Measurements from ENCODE around the gene OR10J4. TPM values are rescaled to one million over a fixed set of nuclear protein-coding genes. Genes with fewer than 3 reads are reported as not detected.

OR10J4 gene
- not detected in 2 replicates for total RNA-seq

GRCh38 chr1:159431904-159432303 is at the start of gene OR10J4:
Gene OR10J4, plus strand, starts transcription at chr1:159432204.

GRCh38 chr1:159439422-159439821 is 7.4 kb downstream of the OR10J4 start, which contains the start of gene OR10J1:
Gene OR10J1, plus strand, starts transcription at chr1:159439722. Its CDS starts 70 bp downstream, at chr1:159439792.

Other genes starting within 250 kb of the OR10J4 start
- 0.18 and 0.75 TPM in 2 replicates for gene ACKR1, start 227.3 kb upstream of the OR10J4 start, total RNA-seq
- gene FCER1A, start 129.9 kb upstream of the OR10J4 start, total RNA-seq: not detected in 2 replicates
- not detected in 2 replicates for gene OR10J1, start 7.5 kb downstream of the OR10J4 start, total RNA-seq
- not detected in 2 replicates for gene OR10J5, start 103.8 kb downstream of the OR10J4 start, total RNA-seq
- not detected in 2 replicates for gene APCS, start 155.6 kb downstream of the OR10J4 start, total RNA-seq

Data from endothelial cell of coronary artery (primary cell).